Measurements from ENCODE around the gene ABR. TPM values are rescaled to one million over a fixed set of nuclear protein-coding genes. Genes with fewer than 3 reads are reported as not detected.
A peak's percentile ranks its signal among the peaks of the same experiment; 100 is the strongest.
"Not testable (repeated sequence)": the region's sequence is repeated elsewhere in the genome, so short reads cannot be mapped to it uniquely, and the experiment has no call there.

The ABR gene
- total RNA-seq, 4 donors from 2014 or later: 78.0 to 208 (median 106) TPM

- no peaks in the 10 kb centered on the region for H3K27me3 ChIP-seq
- no peak overlapping the region for H3K4me3 ChIP-seq
- DNase-seq (ENCODE audit: low spot score in 2 of 2): no peak
- peaks cover 54% of the 10 kb centered on the region for H3K36me3 ChIP-seq
- no peak overlapping the region for H3K27ac ChIP-seq
- no peaks in the 10 kb centered on the region for H3K9me3 ChIP-seq
- WGBS: 66% methylated on average over 11 of the region's 21 CpGs
- H3K4me1 ChIP-seq: no peaks in the 10 kb centered on the region
- TF ChIP-seq POLR2AphosphoS5 (IDR thresholded peaks at IDR 0.05) (no peak), EP300 (IDR thresholded peaks at IDR 0.05) (peak; percentile 75)
Measured at GRCh38 chr17:1047177-1047878, 132.5 kb downstream of the ABR start.

GRCh38 chr17:1045456-1045855 is 134.3 kb downstream of the ABR start:
- no peaks in the 10 kb centered on the region for H3K27me3 ChIP-seq
- 83% methylated on average over 9 of the region's 9 CpGs for WGBS
- peaks cover 52% of the 10 kb centered on the region for H3K36me3 ChIP-seq
- TF ChIP-seq POLR2AphosphoS5 (IDR thresholded peaks at IDR 0.05): no peak
- TF ChIP-seq, protein P1, sequence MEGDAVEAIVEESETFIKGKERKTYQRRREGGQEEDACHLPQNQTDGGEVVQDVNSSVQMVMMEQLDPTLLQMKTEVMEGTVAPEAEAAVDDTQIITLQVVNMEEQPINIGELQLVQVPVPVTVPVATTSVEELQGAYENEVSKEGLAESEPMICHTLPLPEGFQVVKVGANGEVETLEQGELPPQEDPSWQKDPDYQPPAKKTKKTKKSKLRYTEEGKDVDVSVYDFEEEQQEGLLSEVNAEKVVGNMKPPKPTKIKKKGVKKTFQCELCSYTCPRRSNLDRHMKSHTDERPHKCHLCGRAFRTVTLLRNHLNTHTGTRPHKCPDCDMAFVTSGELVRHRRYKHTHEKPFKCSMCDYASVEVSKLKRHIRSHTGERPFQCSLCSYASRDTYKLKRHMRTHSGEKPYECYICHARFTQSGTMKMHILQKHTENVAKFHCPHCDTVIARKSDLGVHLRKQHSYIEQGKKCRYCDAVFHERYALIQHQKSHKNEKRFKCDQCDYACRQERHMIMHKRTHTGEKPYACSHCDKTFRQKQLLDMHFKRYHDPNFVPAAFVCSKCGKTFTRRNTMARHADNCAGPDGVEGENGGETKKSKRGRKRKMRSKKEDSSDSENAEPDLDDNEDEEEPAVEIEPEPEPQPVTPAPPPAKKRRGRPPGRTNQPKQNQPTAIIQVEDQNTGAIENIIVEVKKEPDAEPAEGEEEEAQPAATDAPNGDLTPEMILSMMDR (IDR thresholded peaks at IDR 0.05): no peak
- no peak for TF ChIP-seq EP300 (IDR thresholded peaks at IDR 0.05)
- TF ChIP-seq POLR2A (IDR thresholded peaks at IDR 0.05): no peak
- peaks cover 5% of the 10 kb centered on the region for H3K4me1 ChIP-seq
- no peak overlapping the region for H3K27ac ChIP-seq
- no peak for DNase-seq (ENCODE audit: low spot score in 2 of 2)
- H3K4me3 ChIP-seq: no peak overlapping the region
- no peaks in the 10 kb centered on the region for H3K9me3 ChIP-seq

- not testable (repeated sequence) for H3K4me3 ChIP-seq
Measured at GRCh38 chr17:1044387-1045009, 135.3 kb downstream of the ABR start.

DNA sequence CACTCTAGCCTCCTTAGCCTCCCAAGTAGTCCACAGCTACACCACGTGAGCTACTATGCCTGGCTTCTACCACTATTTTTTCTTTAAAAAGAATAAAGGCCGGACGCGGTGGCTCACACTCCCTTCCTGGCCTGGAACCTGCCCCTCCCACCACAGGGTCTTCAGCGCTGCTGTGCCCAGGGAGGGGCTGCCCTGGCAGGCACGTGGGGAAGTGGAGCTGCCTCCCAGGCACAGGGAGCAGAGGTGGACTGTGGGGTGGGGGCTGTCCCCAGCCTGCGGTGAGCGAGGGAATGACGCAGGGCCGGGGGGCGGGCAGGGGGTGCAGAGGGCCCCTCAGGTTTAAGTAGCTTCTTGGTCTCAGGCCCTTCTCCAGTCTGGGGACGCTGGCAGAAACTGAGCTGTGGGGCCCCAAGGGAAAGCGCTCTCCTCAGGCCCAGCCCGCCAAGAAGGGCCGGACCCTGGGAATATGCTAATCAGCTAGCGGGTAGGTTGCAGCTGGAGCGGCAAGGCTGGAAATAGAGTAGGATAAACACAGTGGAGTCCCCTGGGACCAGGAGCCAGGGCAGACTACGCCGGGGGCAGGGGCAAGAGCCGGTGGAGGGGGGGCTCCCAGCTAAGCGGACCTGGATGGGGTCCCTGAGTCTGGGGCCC is 136.1 kb downstream of the ABR start:
- peak overlapping the region; percentile 15 for H3K27ac ChIP-seq
- 55% methylated on average over 19 of the region's 21 CpGs for WGBS
- H3K36me3 ChIP-seq: peaks cover 35% of the 10 kb centered on the region
- H3K4me3 ChIP-seq: no peak overlapping the region
- no peaks in the 10 kb centered on the region for H3K27me3 ChIP-seq
- H3K9me3 ChIP-seq: no peaks in the 10 kb centered on the region
- TF ChIP-seq POLR2A (IDR thresholded peaks at IDR 0.05) (no peak), POLR2AphosphoS5 (IDR thresholded peaks at IDR 0.05) (no peak), EP300 (IDR thresholded peaks at IDR 0.05) (no peak)
- TF ChIP-seq, protein P1 (IDR thresholded peaks at IDR 0.05): no peak
- no peak for DNase-seq (ENCODE audit: low spot score in 2 of 2)
- peaks cover 22% of the 10 kb centered on the region for H3K4me1 ChIP-seq

More at GRCh38 chr17:1044387-1045009, 135.3 kb downstream of the ABR start:
- DNase-seq (ENCODE audit: low spot score in 2 of 2); H3K27me3 ChIP-seq; H3K9me3 ChIP-seq: not testable (repeated sequence)
- Histone ChIP-seq H3K27ac (peak overlapping the region; percentile 15), H3K36me3 (peaks cover 42% of the 10 kb centered on the region), H3K4me1 (peaks cover 15% of the 10 kb centered on the region)
- 85% methylated on average over 13 of the region's 13 CpGs for WGBS

DNA sequence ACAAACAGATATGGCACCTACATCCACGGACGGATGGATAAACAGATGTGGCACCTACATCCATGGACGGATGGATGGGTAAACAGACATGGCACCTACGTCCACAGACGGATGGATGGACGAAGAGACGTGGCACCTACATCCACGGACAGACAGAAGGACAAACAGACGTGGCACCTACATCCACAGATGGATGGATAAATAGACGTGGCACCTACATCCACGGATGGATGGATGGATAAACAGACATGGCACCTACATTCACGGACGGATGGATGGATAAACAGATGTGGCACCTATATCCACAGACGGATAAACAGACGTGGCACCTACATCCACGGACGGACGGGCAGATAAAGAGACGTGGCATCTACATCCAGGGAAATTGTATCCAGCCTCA is 137.3 kb downstream of the ABR start:
- 83% methylated on average over 19 of the region's 19 CpGs for WGBS
- H3K9me3 ChIP-seq: no peaks in the 10 kb centered on the region
- H3K4me3 ChIP-seq: no peak overlapping the region
- no peak for DNase-seq (ENCODE audit: low spot score in 2 of 2)
- peaks cover 29% of the 10 kb centered on the region for H3K4me1 ChIP-seq
- no peak for TF ChIP-seq POLR2AphosphoS5 (IDR thresholded peaks at IDR 0.05)
- TF ChIP-seq, protein P1 (IDR thresholded peaks at IDR 0.05): no peak
- no peak for TF ChIP-seq POLR2A (IDR thresholded peaks at IDR 0.05)
- no peak for TF ChIP-seq EP300 (IDR thresholded peaks at IDR 0.05)
- peaks cover 27% of the 10 kb centered on the region for H3K36me3 ChIP-seq
- no peaks in the 10 kb centered on the region for H3K27me3 ChIP-seq
- no peak overlapping the region for H3K27ac ChIP-seq

GRCh38 chr17:1041746-1042145 is 138.0 kb downstream of the ABR start:
- H3K4me1 ChIP-seq: peaks cover 29% of the 10 kb centered on the region
- H3K4me3 ChIP-seq: no peak overlapping the region
- H3K36me3 ChIP-seq: peaks cover 24% of the 10 kb centered on the region
- DNase-seq (ENCODE audit: low spot score in 2 of 2): no peak
- no peaks in the 10 kb centered on the region for H3K9me3 ChIP-seq
- no peak overlapping the region for H3K27ac ChIP-seq
- WGBS: 95% methylated on average over 9 of the region's 9 CpGs
- TF ChIP-seq POLR2A (IDR thresholded peaks at IDR 0.05) (no peak), POLR2AphosphoS5 (IDR thresholded peaks at IDR 0.05) (no peak), EP300 (IDR thresholded peaks at IDR 0.05) (no peak)
- TF ChIP-seq, protein P1 (IDR thresholded peaks at IDR 0.05): no peak
- no peaks in the 10 kb centered on the region for H3K27me3 ChIP-seq

Measured in suprapubic skin (tissue), 4 donors.